HG02642 (cell line): Measurements from ENCODE around the gene ANTXR2.
A peak's percentile ranks its signal among the peaks of the same experiment; 100 is the strongest.
"Not testable (repeated sequence)": the region's sequence is repeated elsewhere in the genome, so short reads cannot be mapped to it uniquely, and the experiment has no call there.

Source experiments
- ATAC-seq: cut with Tn5 transposase; IDR thresholded peaks from one replicate; pipeline ENCODE4 v1.9.1; 2021; ENCODE audit warnings: mild to moderate bottlenecking; ENCODE audit not compliant: unreplicated experiment, poor library complexity

Gene ANTXR2

DNA sequence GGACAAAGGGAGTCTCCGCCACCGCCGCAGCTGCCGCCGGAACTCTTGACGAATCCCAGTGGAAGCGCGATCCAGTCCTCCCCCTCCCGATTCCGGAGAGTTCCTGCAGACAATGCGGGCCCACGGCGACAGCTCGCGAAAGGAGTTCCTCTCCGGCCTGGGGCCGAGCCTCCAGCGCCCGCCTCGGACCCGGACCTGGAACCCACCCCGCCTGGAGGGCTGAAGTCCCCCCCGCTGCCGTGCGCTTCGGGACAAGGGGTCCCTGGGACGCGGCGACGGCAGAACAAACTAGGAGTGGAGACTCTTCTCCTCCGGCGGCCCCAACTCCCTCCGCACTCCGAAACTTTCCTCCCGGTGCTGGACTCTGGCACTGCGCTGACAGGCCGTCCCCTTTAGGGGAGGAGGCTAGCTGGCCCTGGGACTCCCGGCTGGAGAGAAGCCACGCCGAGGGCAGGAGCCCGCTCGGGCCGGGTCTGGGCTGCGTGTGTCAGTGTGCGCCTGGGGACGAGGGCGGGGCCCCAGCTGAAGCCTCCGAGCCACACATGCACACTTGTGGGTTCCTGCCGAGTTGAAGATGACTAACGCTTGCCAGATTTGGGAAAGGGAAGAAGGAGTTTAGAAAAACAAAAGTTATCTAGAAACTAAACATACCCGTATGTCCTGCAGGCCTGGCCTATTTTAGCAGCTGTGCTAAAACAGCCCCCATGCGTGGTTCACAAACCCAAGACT lies at the start of gene ANTXR2:
Gene ANTXR2 (minus strand): TSS at position 486 of the 729 bp plus-strand sequence. CDS start 669 bp downstream, outside the sequence.
- peak; percentile 78 for ATAC-seq

DNA sequence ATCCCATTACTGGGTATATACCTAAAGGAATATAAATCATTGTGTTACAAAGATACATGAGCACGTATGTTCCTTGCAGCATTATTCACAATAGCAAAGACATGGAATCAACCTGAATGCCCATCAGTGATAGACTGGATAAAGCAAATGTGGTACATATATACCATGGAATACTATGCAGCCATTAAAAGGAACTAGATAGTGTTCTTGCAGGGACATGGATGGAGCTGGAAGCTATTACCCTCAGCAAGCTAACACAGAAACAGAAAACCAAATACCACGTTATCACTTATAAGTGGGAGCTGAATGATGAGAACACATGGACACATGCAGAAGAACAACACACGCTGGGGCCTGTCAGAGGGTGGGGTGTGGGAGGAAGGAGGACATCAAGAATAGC lies 48.8 kb upstream of the ANTXR2 start:
- not testable (repeated sequence) for ATAC-seq

DNA sequence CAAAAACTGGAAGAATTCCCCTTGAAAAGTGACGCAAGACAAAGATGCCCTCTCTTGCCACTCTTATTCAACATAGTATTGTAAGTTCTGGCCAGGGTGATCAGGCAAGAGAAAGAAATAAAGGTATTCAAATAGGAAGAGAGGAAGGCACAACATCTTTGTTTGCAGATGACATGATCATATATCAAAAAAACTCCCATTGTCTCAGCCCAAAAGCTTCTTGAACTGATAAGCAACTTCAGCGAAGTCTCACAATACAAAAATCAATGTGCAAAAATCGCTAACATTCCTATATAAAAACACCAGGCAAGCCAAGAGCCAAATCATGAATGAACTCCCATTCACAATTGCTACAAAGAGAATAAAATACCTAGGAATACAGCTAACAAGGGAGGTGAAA lies 46.6 kb upstream of the ANTXR2 start:
- ATAC-seq: not testable (repeated sequence)

DNA sequence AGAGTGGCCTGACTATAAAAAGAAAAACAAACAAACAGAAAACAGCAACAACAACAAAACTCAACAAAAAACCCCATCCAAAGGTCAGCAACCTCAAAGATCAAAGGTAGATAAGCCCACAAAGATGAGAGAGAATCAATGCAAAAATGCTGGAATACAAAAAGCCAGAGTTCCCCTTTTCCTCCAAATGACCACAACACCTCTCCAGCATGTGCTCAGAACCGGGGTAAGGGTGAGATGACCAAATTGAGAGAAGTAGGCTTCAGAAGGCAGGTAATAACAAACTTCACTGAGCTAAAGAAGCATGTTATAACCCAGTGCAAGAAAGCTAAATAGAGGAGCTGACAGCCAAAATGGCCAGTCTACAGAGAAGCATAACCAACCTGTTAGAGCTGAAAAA lies 43.5 kb upstream of the ANTXR2 start:
- no peak for ATAC-seq

DNA sequence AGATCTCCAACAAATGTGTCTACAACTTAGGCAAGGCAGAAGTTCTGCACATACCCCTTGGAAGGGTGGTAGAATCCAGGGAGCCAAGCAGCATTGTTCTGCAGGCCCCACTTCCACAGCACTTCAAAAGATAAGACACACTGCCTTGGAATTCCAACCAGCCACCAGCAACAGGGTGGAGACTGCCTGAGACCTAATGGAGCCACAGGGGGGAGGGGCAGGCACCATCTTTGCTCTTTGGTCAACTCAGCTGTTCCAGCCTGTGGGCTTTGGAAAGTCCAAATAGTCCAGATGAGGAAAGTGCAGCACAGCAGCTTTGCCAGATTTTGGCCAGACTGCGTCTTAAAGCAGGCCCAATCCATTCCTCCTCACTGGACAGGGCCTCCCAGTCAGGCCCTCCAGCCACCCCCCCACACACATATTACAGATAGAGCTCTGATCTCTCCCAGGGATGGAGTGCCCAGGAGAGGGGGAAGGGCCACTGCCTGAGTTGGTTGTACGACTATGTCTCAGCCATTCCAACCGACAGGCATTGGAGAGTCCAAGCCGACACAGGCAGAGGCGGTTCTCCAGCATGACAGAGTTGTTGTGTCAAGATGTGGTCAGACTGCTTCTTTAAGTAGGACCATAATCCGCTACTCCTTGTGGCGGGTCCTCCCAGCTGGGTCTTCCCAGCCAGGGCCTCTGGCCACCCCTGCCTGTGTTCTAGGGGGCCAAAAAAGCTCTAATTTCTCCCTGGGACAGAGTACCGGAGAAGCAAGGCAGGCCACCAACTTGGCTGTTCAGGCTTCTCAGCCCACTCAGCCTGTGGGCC lies 42.5 kb upstream of the ANTXR2 start:
- no peak for ATAC-seq

DNA sequence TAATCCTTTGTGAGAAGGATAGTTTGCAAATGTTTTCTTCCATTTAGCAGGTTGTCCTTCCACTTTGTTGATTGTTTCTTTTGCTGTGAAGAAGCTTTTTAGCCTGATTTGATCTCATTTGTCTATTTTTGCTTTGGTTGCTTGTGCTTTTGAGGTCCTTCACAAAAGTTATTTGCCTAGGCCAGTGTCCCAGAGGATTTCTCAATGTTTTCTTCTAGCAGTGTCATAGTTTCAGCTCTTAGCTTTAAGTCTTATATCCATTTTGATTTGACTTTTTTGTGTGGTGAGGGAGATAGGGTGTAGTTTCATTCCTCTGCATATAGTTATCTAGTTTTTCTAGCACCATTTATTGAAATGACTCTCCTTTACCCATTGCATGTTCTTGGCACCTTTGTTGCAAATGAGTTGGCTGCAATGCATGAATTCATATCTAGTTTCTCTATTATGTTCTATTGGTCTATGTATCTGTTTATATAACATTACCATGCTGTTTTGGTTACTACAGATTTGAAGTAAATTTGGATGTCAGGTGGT lies 41.8 kb upstream of the ANTXR2 start:
- no peak for ATAC-seq

DNA sequence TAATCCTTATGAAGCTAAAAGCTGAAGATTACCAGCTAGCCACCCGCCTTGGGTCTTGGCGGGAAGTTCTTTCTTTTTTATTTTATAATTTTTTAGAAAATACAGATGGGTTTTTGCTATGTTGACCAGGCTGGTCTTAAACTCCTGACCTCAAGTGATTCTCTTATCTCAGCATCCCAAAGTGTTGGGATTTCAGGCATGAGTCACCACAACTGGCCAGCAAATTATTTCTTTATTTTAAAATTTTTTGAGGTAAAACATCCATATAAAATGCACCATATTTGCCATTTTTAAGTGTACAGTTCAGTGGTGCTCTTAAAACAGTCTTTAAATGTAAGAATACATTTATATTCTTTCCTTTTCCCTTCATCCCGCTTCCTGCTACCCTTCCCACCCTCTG lies 40.6 kb upstream of the ANTXR2 start:
- ATAC-seq: no peak

DNA sequence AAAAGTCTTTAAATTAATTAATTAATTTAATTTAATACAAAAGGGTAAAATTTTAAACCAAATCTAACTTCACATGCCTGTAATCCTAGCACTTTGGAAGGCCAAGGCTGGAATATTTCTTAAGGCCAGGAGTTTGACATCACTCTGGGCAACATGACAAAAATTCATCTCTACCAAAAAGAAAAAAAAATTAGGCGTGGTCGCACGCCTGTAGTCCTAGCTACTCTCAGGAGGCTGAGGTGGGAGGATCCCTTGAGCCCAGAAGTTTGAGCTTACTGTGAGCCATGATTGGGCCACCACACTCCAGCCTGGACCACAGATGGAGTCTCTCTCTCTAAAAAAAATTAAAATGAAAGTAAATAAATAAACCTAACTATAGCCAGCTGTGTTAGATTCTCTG lies 39.2 kb upstream of the ANTXR2 start:
- no peak for ATAC-seq

DNA sequence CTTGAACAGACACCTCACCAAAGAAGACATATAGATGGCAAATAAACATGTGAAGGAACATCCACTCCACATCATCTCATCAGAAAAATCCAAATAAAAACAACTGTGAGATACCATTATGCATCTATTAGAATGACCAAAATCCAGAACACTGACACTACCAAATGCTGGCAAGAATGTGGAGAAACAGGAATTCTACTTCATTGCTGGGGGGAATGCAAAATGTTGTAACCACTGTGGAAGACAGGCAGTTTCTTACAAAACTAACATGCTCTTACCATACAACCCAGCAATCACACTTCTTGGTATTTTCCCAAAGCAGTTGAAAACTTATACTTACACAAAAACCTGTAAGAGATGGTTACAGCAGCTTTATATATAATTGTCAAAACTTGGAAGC lies 38.2 kb upstream of the ANTXR2 start:
- no peak for ATAC-seq

DNA sequence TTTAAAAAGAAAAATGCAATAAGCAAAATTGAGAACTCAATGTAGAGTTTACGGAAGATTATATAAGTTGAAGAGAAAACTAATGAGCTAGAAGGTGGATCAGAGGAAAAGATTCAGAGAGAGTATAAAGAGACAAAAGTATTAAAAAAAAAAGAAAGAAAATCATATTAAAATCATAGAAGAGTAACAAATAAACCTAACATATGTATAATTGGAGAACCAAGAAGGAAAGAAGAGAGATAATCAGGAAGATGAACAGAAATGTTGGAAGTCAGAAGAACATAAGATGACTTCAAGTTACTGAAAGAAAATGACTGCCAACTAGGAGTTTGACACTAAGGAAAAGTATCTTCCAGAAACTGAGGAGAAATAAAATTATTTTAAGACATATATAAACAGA lies 34.3 kb upstream of the ANTXR2 start:
- ATAC-seq: no peak

DNA sequence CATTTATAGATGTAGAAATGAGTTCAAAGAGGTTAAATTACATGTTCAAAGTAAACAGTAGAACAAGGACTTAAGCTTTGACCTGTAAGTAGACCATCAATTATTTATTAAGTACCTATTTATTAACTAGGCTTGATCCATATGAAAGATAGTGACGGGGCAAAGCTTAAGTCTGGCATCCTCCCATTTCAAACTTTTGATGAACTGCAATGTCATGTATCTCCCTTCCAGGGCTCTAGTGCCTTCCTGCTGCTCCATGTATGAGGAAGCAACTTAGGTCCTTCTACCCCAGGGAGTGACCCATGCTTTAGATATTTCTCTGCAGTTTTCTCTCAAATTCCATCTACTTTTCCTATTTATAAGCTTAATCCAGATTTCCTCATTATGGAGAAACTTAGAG lies 31.9 kb upstream of the ANTXR2 start:
- no peak for ATAC-seq

DNA sequence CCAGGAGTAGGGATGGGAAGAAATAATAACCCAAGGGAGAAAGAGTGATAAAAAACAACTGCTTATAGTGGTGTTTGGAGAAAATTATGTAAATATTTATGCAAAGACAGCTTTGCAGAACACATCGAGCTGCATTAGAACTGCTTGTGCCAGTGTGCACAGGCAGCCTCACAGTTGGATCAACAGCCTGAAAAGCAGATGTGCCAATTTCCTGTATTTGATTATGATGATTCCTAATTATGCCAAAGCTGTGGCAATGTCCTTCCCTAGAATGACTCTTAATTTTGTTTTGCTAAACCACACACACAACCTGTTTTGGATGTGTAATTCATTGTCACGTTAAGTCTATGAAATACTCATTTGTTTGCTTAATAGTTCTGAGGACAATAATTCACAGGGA lies 30.6 kb upstream of the ANTXR2 start:
- no peak for ATAC-seq

DNA sequence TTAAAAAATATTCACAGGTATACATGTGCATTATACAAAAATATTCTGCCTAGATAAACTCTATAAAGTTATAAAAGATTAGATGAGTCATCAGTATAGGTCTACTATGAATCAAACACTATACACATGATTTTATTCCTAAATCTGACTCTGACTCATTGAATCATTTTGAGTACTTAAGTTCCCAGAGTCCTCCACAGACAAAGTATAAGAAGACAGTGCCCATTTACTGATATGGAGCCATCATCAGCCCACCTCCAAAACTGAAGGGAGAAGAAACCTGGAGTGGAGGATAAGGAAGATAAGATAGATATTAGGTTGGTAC lies 28.7 kb upstream of the ANTXR2 start:
- ATAC-seq: no peak

DNA sequence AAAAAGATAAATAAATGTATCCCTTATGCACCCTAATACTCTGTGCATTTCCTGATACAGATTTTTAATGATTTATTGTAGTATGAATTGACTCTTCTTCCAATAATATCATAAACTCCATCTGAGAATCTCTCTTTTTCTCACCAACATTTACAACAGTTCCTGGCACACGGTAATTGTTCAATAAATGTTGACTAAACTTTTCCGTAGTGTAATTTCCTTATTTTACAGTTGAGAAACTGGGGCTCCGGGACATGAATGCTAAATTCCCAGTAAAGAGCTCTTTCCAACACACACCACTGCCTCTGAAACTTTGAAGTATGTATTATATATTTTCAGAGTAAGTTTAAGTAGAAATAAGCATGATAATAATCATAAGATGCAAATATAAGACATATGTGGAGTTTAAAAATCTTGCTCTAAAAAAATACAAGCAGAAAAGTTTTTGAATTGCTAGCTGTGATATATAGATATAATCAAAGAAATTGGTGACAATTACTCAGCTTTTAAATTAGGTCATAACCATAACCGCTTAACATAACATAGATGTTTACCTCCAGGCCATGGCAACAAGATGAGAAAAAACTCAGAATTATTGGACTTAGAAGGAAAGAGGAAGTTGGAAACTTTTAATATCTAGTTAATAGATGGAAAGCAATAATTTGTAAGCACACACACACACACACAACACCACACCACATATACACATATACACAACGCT lies 28.2 kb upstream of the ANTXR2 start:
- ATAC-seq: no peak

DNA sequence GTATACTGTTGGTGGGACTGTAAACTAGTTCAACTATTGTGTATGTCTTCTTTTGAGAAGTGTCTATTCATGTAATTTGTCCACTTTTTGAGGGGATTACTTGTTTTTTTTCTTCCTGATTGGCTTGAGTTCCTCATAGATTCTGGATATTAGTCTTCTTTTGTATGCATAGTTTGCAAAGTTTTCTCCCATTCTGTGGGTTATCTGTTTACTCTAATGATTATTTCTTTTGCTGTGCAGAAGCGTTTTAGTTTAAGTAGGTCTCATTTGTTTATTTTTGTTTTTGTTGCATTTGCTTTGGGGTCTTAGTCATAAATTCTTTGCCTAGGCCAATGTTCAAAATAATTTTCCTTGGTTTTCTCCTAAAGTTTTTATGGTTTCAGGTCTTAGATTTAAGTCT lies 26.6 kb upstream of the ANTXR2 start:
- ATAC-seq: no peak

DNA sequence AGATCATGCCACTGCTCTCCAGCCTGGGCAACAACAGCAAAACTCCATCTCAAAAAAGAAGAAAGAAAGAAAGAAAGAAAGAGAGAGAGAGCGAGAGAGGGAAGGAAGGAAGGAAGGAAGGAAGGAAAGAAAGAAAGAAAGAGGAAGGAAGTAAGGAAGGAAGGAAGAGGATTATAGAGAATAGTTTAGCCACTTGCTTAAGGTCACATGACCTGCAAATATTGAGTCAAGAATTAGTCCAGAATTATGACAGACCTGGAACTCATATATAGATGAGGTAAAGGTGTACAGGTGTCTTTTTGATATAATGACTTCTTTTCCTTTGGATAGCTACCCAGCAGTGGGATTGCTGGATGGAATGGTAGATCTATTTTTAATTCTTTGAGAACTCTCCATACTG lies 25.6 kb upstream of the ANTXR2 start:
- ATAC-seq: no peak

DNA sequence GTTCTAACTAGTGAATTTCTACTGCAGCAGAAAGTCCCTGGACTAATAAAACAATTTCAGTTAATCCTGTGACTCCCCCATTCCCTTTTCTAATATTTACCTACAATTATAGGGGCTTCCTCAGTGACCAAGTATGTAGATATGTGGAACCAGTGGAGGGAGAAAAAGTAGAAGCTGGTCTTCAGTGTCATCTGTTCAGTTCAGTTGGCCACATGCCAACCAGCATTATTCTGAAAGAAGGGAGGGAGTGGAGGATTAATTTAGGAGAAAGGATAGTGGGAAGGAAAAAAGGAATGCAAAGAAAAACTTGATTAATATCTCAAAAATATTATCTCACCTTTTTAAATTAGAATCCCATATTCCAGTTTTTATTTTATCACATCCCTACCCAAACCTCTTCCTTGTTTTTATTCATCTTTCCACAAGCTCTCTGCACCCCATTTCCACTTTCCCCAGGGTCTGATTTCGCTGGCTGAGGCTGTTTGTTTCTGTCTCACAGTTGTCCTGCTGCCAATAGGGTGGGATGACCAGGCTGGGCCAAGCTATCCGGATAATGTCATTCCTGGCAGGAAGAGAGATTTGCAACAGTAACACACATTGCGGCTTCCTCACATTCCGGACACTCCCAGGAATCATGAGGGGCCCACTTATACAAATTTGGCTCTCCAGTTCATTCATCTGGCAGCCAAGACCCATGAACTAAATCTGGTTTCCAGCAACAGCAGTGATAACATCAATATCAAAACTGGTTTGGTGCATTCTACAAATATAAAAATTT lies 24.6 kb upstream of the ANTXR2 start:
- ATAC-seq: no peak

DNA sequence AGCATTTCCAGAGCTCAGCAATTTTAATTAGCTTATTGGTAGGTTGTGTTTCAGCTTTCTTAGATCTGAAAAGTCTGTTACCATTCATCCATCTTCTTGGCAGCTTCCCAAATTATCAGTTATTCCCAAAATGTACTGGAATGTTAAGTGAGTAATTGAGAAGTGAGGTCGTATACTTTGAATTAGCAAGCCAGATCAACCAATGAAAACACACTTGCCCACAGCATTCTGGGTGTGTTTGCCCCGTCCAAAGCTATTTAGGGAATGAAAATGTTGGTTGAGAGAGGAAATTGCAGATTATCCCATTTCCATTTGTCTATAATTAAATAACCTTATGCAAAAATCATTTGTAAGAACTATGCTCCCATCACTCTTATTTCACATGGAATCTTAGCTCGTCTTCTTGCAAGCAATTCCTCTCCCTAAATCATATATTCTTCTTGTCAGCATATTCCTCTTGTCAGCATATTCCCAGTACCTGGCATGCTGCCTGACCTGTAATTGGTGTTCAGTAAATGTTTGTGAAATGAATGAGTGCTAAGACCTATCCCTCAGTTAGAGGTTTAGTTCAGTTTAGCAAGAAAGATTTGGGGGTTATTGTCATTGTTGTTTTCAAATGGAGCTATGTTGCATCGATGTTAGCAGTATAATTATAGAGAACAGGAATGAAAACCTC lies 23.3 kb upstream of the ANTXR2 start:
- no peak for ATAC-seq

DNA sequence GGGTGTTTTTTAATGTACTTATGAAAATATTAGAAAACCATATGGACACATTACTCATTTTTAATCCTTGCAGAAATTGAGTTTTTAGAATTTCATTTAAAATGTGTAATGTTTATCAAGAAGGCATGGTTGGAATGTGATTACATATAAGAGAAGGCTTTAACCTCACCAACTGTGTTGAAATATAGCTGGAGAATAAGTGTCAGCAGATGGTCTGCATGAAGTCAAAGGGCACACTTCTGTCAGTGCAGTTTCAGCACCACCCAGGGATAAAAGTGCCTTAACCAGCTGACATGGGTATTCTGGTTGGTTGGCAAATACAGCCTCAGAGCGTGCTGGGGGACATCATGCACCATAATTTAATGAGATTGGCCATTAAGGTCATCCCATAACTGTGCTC lies 21.2 kb upstream of the ANTXR2 start:
- ATAC-seq: no peak

DNA sequence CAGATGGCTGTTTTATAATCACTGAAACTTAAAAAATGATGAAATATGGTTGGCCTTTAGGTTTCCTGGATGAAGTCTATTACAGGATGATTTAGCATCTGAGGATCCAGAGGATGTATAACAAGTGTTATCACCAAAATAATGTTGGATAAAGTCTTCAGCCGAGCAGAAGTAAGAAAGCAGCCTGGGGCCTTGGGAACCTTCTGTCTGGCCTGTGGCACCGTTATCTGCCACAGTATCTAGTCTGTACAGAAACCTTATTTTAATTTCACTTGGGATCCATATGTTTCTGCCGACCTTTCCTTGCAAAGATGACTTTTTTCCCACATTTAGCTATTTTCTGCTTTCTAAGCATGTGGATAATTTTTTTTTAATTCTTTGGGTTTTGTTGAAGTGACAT lies 20.5 kb upstream of the ANTXR2 start:
- no peak for ATAC-seq
